Inferior parietal cortex (tissue), 1 donor: ENCODE results near the gene GARRE1.
"Not testable (repeated sequence)": the region's sequence is repeated elsewhere in the genome, so short reads cannot be mapped to it uniquely, and the experiment has no call there.

Experiments
- DNase-seq: peaks from one replicate; pipeline ENCODE4 v3.0.0-alpha.2; 2016; ENCODE audit errors: extremely low spot score

GARRE1 gene

DNA sequence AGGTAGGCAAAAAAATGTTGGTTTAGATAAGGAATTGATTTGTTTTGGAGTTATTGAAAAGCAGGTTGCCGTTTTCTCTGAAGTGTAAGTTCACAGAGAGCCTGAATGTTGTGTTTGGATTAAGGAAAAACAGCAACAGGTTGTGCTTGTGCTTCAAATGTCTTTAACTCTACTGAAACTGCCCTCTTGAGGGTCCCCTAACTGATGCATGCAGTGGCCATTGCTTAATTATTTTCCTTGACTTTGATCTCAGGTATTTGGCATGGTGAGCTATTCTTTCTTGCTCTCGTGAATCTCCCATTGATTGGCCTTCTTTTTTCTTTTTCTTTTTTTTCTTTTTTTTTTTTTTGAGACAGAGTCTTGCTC lies 3.2 kb downstream of the GARRE1 start:
- no peak for DNase-seq

DNA sequence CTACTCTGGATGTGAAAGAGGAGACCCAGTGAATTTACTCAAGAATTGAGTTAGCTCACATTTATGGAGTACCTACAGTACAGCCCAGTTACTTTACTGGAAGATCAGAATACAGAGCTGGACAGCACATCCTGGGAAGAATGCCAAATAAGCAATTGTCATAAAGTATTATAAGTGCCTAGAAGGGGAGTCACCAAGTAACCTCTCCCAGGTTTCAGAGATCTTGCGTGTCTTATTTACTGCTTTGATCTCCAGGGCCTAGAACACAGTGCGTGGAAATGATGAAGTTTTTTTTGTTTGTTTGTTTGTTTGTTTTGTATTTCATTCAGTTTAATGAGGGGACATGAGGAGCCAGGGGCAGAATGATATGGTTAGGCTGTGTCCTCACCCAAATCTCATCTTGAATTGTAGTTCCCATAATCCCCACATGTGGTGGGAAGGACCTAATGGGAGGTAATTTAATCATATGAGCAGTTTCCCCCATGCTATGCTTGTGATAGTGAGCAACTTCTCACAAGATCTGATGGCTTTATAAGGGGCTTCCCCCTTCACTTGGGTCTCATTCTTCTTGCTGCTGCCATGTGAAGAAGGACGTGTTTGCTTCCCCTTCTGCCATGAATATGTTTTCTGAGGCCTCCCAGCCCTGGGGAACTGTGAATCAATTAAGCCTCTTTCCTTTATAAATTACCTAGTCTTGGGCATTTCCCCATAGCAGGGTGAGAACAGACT lies 5.2 kb downstream of the GARRE1 start:
- no peak for DNase-seq

DNA sequence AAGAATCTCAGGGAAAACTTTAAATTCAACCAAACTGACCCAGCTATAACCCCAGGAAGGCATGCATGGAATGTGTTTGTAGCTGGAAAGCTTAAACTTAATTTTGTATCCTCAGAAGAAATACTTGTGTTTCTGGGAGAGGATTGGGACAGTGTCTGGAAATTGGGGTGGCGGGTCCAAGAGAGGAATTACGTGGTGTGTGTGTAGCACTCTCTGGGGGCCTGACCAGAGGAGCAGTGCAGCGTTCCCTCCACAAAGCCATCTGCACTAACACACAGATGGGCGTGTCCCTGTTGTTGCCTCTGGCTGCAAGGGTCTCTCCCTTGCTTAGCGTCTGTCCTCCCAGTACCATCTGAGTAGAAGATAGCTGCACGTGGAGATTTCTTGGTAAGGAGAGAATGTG lies 6.4 kb downstream of the GARRE1 start:
- no peak for DNase-seq

DNA sequence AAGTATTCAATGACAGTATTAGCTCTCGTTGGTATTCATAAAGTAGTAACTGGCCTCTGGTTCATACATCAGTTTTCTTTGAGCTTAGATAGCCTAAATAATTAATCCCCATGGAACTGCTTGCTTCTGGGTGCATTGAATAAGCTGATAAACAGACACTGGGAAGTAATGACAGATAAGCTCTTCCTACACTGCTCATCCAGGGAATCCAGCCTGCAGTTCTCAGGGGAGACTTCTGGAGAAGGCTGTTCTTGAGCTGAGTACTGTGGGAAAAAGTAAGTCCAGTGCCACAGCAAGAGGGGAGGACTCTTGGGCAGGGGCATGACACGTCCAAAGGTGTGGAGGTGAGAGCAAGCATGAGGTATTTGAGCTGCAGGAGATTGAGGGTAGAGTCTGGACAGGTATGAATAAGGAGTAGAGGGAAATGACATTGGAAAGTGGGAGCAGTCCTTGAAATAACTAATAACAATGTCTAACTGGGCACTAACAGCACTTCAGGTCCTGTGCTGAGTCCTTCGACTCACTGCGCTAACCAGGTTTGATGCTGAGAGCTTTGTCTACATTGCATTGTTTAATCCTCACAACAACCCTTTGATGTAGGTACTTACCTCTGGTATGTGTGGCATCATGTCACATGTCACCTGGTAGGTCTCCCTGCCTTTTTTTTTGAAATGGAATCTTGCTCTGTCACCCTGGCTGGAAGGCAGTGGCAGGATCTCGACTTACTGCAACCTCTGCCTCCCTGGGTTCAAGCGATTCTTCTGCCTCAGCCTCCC lies 7.2 kb downstream of the GARRE1 start:
- no peak for DNase-seq

DNA sequence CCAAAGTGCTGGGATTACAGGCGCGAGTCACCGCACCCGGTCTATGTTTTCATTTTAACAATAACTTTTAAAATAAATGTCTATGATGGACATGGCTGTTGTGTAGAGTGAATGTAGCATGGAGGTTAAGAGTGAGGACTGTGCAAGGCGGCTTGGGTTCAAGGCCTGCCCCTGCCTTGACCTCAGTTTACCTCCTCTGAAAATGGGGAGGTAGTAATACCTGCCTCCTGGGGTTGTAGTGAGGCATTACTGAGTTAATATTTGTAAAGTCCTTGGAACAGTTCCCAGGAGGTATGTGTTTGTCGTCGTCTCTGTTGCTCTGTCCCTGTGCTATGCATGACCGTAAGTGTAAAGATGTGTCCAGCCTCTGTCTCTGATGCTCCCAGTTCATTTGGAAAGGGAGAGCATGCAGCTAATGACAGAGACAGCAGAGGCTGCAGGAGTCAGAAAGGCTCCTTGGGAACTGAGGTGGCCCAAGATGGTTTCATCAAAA lies 9.4 kb downstream of the GARRE1 start:
- DNase-seq = no peak

DNA sequence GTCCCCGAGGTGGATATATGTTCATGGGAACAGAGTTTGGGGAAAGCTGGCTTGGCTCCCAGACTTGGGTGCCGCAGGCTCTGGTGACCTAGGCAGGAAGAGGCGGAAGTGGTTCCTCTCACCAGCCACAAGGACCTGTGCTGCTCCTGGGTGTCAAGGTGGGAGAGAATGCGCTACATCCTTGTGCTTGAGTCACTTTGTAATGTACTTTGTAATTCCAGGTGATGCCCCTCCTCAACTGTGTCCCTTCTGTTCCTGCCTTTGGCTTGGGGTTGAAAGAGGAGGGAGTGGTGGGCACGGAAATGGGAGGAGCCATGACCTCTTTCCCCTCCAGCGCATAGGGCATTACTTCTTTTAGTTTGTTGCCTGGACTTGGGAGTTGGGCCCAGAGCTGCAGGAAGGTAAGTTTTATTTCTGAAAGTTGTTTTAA lies 10.9 kb downstream of the GARRE1 start:
- DNase-seq = no peak

DNA sequence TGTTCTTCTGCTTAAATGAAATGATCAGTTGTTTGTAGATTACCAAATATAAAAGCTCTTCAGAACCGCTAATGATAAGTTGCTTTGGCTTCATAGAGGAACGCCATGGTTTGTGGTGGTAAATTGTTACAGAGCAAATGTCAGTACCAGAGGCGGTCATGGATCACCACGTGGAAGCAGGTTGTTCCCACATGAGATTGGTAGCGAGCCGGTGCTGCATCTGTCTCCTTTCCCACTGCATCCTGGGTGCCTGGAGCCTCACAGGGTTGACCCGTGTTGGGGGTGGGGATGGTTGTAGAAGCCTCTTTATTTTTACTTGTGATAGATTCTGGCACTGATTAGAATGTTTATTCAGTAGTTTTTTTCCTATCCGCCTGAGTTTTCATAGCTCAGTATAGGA lies 14.7 kb downstream of the GARRE1 start:
- DNase-seq = no peak

DNA sequence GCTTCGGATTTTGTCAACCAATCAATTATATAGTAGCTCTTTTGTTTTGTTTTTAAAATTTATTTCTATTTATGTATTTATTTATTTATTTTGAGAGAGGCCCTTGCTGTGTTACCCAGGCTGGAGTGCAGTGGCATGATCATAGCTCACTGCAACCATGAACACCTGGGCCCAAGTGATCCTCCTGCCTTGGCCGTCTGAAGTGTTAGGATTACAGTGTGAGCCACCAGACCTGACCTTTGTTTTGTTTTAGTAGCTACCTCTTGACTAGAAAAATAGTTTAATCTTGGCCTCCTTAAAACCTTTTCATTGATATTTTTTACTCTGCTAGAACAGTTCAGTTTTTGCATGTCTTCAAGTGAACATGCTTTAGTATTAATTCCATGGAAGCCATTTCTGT lies 15.1 kb downstream of the GARRE1 start:
- DNase-seq = no peak

DNA sequence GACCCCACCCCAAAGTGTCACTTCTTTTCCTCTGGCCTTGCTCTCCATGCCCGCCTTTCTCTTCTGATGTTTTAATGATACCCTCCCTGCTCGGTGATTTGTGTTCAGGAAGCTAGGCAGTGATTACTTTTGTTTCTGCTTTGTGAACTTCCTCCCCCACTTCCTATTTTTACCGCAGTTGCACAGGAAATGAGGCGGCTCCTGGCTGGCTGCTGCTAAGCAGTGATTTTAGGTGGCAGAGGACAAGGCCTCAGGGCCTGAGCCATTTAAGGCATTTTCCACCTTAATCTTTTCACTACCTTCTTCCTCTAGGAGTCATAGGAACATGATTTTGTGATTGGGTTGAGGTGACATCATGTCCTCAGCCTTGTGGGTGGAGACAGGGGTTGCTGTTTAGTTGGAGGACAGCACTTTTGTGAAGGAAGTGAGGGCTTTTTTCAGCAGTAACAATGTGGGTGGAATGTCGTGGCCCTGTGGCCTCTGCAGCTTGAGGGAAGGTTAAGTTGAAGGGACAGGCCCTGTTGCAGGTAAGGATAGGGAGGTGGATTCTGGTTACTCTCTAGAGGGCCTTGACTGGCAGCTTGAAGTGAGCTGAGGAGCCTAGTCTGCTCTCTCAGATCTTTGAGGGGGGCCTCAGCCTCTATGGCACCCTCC lies 15.7 kb downstream of the GARRE1 start:
- DNase-seq = no peak

DNA sequence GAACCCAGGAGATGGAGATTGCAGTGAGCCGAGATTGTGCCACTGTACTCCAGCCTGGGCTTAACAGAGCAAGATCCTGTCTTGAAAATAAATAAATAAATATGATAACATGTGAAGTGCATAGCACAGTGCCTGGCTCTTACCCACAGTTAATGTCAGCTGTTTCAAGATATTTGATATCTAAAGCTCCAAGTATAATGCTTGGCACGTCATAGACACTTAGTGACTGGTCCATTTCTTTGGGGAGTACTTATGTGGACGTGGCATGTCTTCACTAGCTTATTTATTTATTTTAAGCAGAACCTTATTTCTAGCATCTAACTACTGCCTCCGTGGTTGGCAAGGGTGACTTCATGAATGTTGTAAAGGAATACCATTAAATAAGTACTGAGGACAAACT lies 18.8 kb downstream of the GARRE1 start:
- DNase-seq = no peak

DNA sequence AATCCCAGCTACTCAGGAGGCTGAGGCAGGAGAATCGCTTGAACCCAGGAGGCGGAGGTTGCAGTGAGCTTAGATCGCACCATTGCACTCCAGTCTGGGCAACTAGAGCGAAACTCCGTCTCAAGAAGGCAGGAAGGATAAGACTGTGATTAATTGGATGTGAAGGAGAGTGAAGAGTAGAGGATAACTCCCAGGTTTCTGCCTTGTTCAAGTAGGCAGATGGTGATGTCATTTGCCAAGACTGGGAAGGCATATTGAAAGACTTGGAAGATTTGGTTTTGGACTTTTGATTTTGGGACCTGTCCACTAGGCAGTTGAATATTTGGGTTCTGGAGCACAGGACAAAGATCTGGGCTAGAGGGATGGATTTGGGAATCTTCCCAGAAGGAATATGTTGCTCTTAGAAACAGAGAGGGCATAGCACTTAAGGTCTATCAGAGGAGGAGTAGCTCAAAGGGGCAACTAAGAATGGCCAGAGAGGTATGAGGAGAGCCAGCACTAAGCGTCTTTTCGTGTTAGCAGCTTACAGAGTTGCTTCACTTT lies 20.0 kb downstream of the GARRE1 start:
- no peak for DNase-seq

DNA sequence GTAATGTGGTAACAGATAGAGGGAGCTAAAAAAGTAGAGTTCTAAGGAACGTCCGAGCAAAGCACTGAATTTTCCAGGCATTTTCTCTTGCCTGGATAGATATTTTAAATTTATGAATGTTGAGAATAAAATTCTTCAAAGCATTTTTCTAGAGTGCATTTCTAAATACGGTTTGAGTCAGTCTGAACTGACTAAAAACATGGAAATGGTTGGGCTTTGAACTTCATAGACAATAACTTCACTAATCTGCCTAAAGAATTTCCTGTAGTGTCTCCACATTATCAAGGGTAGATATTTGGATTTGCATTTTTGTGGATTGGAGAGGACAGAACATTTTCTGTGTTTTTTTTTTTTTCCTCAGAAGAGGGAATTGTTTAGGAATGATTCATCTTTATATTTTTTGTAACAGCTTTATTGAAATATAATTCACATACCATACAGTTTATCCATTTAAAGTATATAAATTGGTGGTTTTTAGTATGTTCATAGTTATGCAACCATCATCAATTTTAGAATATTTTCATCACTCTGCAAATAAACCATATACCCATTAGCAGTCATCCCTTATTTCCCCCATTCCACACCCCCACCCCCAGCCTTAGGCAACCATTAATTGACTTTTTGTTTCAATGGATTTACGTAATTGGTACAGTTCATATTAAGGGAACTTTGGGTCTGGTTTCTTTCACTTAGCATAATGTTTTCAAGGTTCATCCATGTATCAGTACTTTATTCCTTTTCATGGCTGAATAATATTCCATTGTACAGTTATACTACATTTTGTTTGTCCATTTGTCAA lies 20.7 kb downstream of the GARRE1 start:
- no peak for DNase-seq

DNA sequence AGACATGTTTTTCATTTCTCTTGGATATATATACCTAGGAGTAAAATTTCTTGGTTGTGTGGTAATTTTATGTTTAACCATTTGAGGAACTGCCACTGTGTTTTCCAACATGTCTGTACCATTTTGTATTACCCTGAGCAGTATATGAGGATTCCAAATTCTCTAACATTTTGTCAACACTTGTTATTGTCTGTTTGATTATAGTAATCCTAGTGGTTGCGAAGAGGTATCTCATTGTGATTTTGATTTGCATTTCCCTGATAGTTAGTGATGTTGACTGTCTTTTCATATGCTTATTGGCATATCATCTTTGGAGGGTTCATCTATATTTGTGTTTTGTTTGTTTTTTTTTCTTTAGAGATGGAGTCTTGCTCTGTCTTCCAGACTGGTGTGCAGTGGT lies 21.4 kb downstream of the GARRE1 start:
- no peak for DNase-seq

DNA sequence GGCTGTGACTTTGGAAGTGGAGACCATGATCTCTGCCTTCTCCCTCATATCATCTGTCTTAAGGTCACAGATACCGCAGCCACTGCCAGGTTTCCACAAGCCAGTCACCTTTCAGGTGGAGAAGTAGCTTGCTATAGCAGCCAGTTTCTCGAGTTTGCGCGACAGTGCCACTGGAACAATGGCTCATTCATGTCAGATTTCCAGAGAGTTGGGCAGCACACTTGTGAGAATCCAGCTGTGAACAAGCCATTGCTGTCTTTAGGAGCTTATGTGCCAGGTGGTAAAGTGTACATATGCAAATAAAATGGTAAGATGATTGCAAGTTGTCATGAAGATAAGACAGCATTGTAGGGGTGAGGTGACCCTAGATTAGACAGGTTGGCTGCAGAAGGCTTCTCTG lies 22.3 kb downstream of the GARRE1 start:
- DNase-seq = no peak

DNA sequence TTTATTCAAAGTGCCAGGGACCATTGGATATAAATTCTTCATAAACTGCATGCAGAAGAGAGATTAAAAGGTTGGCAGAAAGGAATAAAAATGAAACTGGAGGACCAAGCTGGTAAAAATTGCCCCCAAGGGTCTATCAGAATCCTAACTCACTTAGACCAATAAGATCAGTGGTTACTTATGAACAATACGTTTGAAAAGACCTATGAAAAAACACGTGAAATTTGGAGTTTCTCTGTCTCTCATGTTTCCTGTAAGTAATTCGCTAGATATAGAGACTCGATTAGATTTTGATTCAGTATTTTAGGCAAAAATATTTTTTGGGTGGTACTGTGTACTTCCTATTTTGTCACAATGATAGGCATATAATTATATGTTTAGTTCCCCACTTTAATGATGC lies 22.9 kb downstream of the GARRE1 start:
- no peak for DNase-seq

DNA sequence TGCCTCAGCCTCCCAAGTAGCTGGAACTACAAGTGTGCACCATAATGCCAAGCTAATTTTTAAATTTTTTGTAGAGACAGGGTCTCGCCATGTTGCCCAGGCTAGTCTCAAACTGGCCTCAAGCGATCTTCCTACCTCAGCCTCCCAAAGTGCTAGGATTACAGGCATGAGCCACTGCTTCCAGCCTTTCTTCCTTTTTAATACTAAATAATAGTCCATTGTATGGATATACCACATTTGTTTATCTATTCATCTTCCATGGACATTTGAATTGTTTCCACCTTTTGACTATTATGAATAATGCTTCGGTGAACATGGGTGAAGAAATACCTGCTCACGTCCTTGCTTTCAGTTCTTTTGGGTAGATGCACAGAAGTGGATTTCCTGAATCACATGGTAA lies 24.4 kb downstream of the GARRE1 start:
- DNase-seq = no peak

DNA sequence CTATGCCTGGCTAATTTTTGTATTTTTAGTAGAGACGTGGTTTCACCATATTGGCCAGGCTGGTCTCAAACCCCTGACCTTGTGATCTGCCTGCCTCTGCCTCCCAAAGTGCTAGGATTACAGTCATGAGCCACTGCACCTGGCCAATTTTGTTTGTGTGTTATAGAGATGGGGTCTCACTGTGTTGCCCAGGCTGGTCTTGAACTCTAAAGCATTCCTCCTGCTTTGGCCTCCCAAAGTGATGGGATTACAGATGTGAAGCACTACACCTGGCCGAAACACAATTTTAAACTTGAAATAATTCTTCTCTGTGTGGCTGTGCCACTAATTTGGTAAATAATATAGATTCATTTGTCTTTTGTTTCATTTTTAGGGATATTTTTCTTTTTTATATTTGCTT lies 27.1 kb downstream of the GARRE1 start:
- DNase-seq = not testable (repeated sequence)

DNA sequence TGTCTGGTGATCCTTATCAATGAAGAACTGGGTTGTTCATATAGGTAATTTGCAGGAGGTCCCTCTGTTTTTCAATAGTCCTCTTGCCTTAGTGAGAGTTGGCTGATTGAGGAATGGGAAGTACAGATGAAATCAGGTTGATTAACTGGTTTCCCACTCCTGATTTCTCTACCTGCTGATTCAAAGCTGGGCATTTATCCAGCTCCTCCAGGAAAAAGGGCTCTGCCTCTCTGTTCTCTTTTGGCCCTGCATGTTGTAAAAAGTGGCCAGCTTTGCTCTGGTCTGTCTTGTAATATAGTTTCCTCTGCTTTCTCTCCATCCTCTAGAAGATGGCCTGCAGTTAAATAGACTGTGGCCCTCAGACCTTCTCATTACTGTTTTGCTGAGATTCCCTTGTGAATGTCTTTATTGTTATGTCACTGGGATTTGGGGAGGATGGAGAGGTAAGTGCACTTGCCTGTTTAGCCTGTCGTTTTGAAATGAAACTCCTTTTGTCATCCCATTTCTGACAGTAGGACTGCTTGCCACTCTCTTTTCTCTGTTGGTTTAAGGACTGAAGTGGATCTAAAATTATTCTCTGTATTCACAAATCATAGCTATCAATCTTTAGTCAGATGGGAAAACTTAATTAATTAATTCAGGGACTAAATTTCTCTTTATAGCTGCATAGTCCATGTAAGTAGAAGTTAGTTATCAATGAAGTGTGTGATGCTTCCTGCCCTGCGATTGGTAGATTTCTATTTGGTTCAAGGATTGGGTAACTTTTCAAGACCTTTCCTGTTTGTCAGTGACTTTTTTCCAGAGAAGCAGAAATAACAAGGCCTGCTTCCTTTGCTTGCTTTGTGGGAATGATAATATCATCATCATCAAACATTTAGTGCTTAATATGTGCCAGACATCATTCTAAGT lies 28.5 kb downstream of the GARRE1 start:
- DNase-seq = no peak

DNA sequence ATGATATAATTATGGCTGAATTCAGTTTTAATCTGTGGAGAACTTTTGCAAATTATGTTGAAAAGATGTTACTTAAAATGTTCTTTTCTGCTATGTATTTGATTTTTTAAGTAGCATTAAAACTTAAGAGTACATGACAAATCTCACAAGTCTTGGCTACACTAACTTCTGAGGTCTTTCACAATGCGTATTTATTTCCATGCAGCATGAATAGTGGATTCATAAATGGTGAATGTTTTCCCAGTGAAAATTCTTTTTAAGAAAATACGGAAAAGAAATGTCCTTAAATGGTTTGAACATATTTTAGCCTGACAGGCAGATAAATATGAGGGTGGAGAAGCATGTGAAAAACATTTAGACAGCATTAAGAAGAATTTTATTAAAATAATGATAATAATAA lies 30.2 kb downstream of the GARRE1 start:
- no peak for DNase-seq

DNA sequence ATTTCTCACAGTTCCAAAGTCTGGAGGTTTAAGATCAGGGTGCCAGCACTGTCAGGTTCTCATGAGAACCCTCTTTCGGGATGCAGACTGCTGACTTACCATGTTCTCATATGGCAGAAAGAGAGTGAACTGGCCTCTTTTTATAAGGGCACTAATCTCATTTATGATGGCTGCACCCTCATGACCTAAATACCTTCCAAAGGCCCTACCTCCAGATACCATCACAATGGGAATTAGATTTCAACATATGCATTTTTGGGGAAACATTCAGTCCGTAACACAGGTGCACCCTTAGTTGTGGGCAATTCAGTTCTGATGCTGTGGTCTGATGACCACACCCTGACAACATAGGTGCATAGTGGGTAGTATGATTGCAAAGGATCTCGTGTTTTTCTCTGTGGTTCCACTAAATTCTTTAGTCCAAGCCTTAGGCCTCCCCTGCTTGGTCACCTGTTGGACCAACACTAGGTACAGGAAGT lies 33.3 kb downstream of the GARRE1 start:
- no peak for DNase-seq
